GM19025 (cell line): Measurements from ENCODE around the gene DEFB118.
"Not testable (repeated sequence)": the region's sequence is repeated elsewhere in the genome, so short reads cannot be mapped to it uniquely, and the experiment has no call there.

Experiments
- ATAC-seq: cut with Tn5 transposase; IDR thresholded peaks from one replicate; pipeline ENCODE4 v1.9.1; 2021; ENCODE audit warnings: mild to moderate bottlenecking, low read depth, moderate library complexity; ENCODE audit not compliant: unreplicated experiment

Gene DEFB118

GRCh38 chr20:31368301-31368700 lies at the start of gene DEFB118:
Gene DEFB118, plus strand, starts transcription at chr20:31368601. Its CDS starts 50 bp downstream, at chr20:31368651.
- no peak for ATAC-seq

- no peak for ATAC-seq
Measured at GRCh38 chr20:31322504-31322903, 45.9 kb upstream of the DEFB118 start.

DNA sequence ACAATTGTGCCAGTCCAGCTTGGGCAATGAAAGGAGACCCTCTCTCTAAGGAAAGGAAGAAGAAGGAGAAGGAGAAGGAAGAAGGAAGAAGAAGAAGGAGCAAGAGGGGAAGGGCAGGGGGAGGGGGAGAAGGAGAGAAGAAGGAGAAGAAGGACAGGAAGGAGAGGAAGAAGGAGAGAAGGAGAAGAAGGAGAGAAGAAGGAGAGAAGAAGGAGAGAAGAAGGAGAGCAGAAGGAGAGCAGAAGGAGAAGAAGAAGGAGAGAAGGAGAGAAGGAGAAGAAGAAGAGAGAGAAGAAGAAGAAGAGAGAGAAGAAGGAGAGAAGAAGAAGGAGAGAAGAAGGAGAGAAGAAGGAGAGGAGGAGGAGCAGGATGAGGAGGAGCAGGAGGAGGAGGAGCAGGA lies 37.5 kb upstream of the DEFB118 start:
- no peak for ATAC-seq

DNA sequence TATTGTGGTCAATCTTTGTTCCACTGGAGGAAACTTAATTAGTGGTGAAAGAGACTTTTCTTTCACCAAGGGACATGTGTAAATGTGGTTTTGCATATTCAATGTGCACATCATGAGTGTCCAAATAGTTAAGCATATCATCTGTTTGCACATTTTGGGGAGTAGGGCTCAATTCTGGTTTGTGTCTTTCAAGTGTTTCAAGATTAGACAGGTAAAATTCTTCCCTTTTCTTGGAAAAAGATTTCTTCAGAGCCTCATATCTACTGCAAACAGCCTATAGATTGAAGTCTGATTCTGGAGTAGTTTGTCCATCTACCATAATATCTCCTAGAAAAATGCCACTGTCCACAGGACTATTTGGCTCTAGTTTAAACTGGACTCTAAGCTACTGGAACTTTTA lies 26.9 kb upstream of the DEFB118 start:
- ATAC-seq = no peak

DNA sequence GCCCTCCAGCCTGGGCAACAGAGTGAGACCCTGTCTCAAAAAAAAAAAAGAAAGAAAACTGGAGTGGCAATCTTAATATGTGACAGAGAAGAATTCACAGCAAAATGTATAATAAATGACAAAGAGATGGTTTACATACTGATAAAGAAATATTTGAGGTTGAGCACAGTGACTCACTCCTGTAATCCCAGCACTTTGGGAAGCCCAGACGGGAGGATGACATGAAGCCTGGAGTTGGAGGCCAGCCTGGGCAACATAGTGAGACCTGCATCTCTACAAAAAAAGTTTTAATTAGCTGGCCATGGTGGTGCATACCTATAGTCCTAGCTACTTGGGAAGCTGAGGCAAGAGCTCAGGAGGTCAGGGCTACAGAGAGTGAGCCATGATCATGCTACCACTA lies 12.4 kb upstream of the DEFB118 start:
- ATAC-seq = no peak

DNA sequence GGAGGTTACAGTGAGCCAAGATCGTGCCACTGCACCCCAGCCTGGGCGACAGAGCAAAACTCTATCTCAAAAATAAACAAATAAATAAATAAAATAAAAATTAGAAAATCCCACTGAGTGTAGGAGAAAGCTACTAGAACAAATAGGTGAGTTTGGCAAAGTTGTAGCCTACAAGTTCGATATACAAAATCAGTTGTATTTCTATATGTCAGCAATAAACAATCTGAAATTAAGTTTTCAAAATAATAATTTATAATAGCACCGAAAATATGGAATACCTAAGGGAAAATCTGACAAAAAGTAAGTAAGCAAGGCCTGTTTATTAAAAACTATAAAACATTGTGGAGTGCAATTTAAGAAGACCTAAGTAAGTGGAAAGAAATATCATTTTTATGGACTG lies 5.1 kb upstream of the DEFB118 start:
- ATAC-seq = no peak

GRCh38 chr20:31364272-31364671 lies 4.1 kb upstream of the DEFB118 start:
- not testable (repeated sequence) for ATAC-seq

DNA sequence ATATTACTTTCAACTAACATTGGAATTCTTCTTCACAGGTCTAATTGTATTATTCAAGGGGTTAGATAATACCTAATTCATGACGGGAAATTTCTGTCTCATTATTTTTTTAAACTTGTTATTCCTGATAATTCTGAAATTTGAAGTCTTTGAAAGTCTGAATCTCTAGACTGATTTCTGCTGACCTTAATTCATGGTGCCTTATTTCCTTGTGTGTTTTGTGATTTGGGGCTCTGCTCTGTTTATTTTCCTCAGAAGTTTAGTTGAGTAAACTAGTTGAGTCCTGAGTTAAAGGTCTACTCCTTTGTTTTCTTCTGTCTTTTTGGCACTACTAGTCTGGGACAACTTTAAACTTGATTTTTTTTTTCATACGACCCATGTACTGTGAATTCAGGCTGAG lies 5.9 kb downstream of the DEFB118 start:
- no peak for ATAC-seq

- no peak for ATAC-seq
Measured at GRCh38 chr20:31390490-31390889, 22.1 kb downstream of the DEFB118 start, which contains the start of gene DEFB119. Gene DEFB119, minus strand, starts transcription at chr20:31390590. Its CDS starts 107 bp downstream, at chr20:31390483.

GRCh38 chr20:31392836-31393235 lies 24.4 kb downstream of the DEFB118 start:
- ATAC-seq = no peak

GRCh38 chr20:31394900-31395299 lies 26.5 kb downstream of the DEFB118 start:
- no peak for ATAC-seq

GRCh38 chr20:31403886-31404285 lies 35.5 kb downstream of the DEFB118 start:
- ATAC-seq = no peak

GRCh38 chr20:31406115-31406514 lies 37.7 kb downstream of the DEFB118 start, which contains the start of gene DEFB121:
Gene DEFB121, minus strand, starts transcription at chr20:31406215. Its CDS starts 63 bp downstream, at chr20:31406152.
- no peak for ATAC-seq

GRCh38 chr20:31410011-31410410 lies 41.6 kb downstream of the DEFB118 start:
- ATAC-seq = no peak

- ATAC-seq = no peak
Measured at GRCh38 chr20:31414381-31414780, 46.0 kb downstream of the DEFB118 start.

- ATAC-seq = no peak
Measured at GRCh38 chr20:31415653-31416052, 47.3 kb downstream of the DEFB118 start.

GRCh38 chr20:31418307-31418706 lies 49.9 kb downstream of the DEFB118 start:
- no peak for ATAC-seq
